ENCODE results near the gene SIGLEC15. TPM values are rescaled to one million over a fixed set of nuclear protein-coding genes. Genes with fewer than 3 reads are reported as not detected.
"Not testable (repeated sequence)": the region's sequence is repeated elsewhere in the genome, so short reads cannot be mapped to it uniquely, and the experiment has no call there.

The SIGLEC15 gene
- total and polyA plus RNA-seq, 10 of the 15 experiments (the other 5 are each of a cell fraction or from before 2014, with no cell fraction given), result 0.09 to 0.45 TPM; not detected in 8

DNA sequence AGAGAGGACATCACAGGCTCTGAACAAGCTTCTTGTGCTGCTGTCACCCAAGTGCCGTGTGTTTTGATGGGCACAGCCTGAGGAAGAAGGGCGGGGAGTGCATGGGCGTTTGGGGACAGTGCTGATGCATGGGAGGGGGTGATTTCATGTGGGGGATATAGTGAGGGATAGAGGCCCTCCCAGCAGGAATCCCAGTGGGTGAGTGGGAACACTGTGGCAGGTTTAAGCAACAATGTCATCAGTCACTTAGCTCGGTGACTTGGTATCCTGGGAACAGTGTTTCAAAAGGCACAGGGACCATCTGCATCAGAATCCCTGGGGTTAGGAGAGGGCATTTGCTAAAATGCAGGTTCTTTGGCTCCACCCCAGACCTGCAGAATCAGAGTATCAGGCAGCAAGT lies 609 bp downstream of the SIGLEC15 start:
- Histone ChIP-seq H2AFZ (ENCODE audit: control insufficient read depth, low read depth, low read length) (no peak overlapping the region), H3K9ac (ENCODE audit: control insufficient read depth, insufficient read depth, low read length) (no peak overlapping the region), H3K4me3 (no peak overlapping the region), H3K4me1 (ENCODE audit: control insufficient read depth, insufficient read depth, low read length) (peaks cover 18% of the 10 kb centered on the region), H3K79me2 (ENCODE audit: control insufficient read depth, insufficient read depth, low read length) (no peaks in the 10 kb centered on the region), H3K27ac (ENCODE audit: control insufficient read depth, insufficient read depth) (no peak overlapping the region), H3K36me3 (ENCODE audit: control insufficient read depth in 2 of 2, insufficient read depth in 2 of 2, low read length in 1 of 2) (no peaks in the 10 kb centered on the region), H3K4me2 (ENCODE audit: control insufficient read depth, insufficient read depth) (no peak overlapping the region), H3K27me3 (replicated peaks in 1 of 2; ENCODE audit: control insufficient read depth in 2 of 2, insufficient read depth in 2 of 2, low read length in 1 of 2) (no peaks in the 10 kb centered on the region), H4K20me1 (ENCODE audit: control insufficient read depth, insufficient read depth) (no peaks in the 10 kb centered on the region), H3K9me3 (replicated peaks; ENCODE audit: control insufficient read depth, insufficient read depth, low read length) (no peaks in the 10 kb centered on the region; the same call in 2 of the 3 replicates)
- WGBS (ENCODE audit: insufficient coverage, insufficient replicate concordance, low lambda C conversion rate, missing lambda C conversion rate), result 69% methylated on average over 4 of the region's 4 CpGs
- in situ Hi-C loops (cut with MboI) (no loop called here), intact Hi-C loops (cut with micrococcal nuclease; ENCODE audit: unreplicated experiment) (no loop called here)
- DNase-seq (ENCODE audit: low read depth, low spot score) (no peak), ATAC-seq (no peak), FAIRE-seq (no peak)
- ChIA-PET SMC1A (ENCODE audit: uncharacterized antibody, unreplicated experiment) (interaction anchor here (1.3 kb wide), 1 partner anchor 18 kb away, joined by 3 read pairs; no protein-coding TSS in a partner anchor), CTCF (interaction anchor here (0.7 to 1.4 kb wide), 2 partner anchors 52 to 86 kb away, joined by 3 read pairs; no protein-coding TSS in a partner anchor), POLR2A (no interaction called here), RAD21 (ENCODE audit: unreplicated experiment) (no interaction called here)
- no TSS peak for BruUV-seq (replicated peaks)
- no peak for TF ChIP-seq IKZF2 (IDR thresholded peaks at IDR 0.05)
- TF ChIP-seq BACH1 (IDR thresholded peaks at IDR 0.05; ENCODE audit: borderline replicate concordance), result no peak
- no peak for TF ChIP-seq SMAD1 (IDR thresholded peaks at IDR 0.05; ENCODE audit: low read depth, partially characterized antibody)
- TF ChIP-seq ESRRA (IDR thresholded peaks at IDR 0.05; ENCODE audit: low read length), result no peak
- no peak for TF ChIP-seq PAX8 (IDR thresholded peaks at IDR 0.05)
- no peak for TF ChIP-seq BCL11A (IDR thresholded peaks at IDR 0.05; ENCODE audit: low read depth, low read length)
- TF ChIP-seq STAT1 (conservative IDR thresholded peaks at IDR 0.05), result no peak
- no peak for TF ChIP-seq PML (IDR thresholded peaks at IDR 0.05; ENCODE audit: low read length)
- no peak for TF ChIP-seq MYC (IDR thresholded peaks at IDR 0.05; ENCODE audit: insufficient read depth, insufficient read length, insufficient replicate concordance, low read length, severe bottlenecking)
- TF ChIP-seq ZSCAN29 (IDR thresholded peaks at IDR 0.05), result no peak
- TF ChIP-seq YY1 (IDR thresholded peaks at IDR 0.05; ENCODE audit: low read depth, low read length), result no peak
- TF ChIP-seq YBX1 (IDR thresholded peaks at IDR 0.05), result no peak
- TF ChIP-seq, protein P1, sequence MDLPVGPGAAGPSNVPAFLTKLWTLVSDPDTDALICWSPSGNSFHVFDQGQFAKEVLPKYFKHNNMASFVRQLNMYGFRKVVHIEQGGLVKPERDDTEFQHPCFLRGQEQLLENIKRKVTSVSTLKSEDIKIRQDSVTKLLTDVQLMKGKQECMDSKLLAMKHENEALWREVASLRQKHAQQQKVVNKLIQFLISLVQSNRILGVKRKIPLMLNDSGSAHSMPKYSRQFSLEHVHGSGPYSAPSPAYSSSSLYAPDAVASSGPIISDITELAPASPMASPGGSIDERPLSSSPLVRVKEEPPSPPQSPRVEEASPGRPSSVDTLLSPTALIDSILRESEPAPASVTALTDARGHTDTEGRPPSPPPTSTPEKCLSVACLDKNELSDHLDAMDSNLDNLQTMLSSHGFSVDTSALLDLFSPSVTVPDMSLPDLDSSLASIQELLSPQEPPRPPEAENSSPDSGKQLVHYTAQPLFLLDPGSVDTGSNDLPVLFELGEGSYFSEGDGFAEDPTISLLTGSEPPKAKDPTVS (IDR thresholded peaks at IDR 0.05; ENCODE audit: low read depth, low read length), result no peak
- no peak for TF ChIP-seq CHD4 (IDR thresholded peaks at IDR 0.05)
- TF ChIP-seq TCF3 (IDR thresholded peaks at IDR 0.05; ENCODE audit: borderline replicate concordance, insufficient read depth, low read depth, low read length), result no peak
- TF ChIP-seq, protein P2, sequence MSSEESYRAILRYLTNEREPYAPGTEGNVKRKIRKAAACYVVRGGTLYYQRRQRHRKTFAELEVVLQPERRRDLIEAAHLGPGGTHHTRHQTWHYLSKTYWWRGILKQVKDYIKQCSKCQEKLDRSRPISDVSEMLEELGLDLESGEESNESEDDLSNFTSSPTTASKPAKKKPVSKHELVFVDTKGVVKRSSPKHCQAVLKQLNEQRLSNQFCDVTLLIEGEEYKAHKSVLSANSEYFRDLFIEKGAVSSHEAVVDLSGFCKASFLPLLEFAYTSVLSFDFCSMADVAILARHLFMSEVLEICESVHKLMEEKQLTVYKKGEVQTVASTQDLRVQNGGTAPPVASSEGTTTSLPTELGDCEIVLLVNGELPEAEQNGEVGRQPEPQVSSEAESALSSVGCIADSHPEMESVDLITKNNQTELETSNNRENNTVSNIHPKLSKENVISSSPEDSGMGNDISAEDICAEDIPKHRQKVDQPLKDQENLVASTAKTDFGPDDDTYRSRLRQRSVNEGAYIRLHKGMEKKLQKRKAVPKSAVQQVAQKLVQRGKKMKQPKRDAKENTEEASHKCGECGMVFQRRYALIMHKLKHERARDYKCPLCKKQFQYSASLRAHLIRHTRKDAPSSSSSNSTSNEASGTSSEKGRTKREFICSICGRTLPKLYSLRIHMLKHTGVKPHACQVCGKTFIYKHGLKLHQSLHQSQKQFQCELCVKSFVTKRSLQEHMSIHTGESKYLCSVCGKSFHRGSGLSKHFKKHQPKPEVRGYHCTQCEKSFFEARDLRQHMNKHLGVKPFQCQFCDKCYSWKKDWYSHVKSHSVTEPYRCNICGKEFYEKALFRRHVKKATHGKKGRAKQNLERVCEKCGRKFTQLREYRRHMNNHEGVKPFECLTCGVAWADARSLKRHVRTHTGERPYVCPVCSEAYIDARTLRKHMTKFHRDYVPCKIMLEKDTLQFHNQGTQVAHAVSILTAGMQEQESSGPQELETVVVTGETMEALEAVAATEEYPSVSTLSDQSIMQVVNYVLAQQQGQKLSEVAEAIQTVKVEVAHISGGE (CRISPR knock-in tag; IDR thresholded peaks at IDR 0.05), result no peak

DNA sequence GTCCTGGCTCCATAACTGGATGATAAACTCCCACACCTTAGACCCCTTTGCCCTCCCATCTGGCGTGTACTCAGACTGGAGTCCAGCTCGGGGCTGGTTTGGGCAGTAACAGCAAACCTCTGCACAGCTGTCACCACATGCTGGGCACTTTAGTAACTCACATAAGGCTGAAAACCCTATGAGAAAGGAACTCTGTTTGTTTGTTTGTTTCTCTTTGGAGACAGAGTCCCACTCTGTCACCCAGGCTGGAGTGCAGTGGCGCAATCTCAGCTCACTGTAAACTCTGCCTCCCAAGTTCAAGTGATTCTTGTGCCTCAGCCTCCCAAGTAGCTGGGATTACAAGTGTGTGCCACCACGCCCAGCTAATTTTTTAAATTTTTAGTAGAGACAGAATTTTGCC lies 1.2 kb downstream of the SIGLEC15 start:
- in situ Hi-C loops (cut with MboI); H3K79me2 ChIP-seq (ENCODE audit: control insufficient read depth, insufficient read depth, low read length); H4K20me1 ChIP-seq (ENCODE audit: control insufficient read depth, insufficient read depth); RAD21 ChIA-PET (ENCODE audit: unreplicated experiment); H2AFZ ChIP-seq (ENCODE audit: control insufficient read depth, low read depth, low read length); H3K9ac ChIP-seq (ENCODE audit: control insufficient read depth, insufficient read depth, low read length); POLR2A ChIA-PET; ATAC-seq; DNase-seq (ENCODE audit: low read depth, low spot score); H3K4me3 ChIP-seq; H3K9me3 ChIP-seq (replicated peaks; ENCODE audit: control insufficient read depth, insufficient read depth, low read length); H3K27ac ChIP-seq (ENCODE audit: control insufficient read depth, insufficient read depth); H3K4me2 ChIP-seq (ENCODE audit: control insufficient read depth, insufficient read depth); H3K36me3 ChIP-seq (ENCODE audit: control insufficient read depth in 2 of 2, insufficient read depth in 2 of 2, low read length in 1 of 2); intact Hi-C loops (cut with micrococcal nuclease; ENCODE audit: unreplicated experiment); H3K27me3 ChIP-seq (replicated peaks in 1 of 2; ENCODE audit: control insufficient read depth in 2 of 2, insufficient read depth in 2 of 2, low read length in 1 of 2); BruUV-seq (replicated peaks); FAIRE-seq: not testable (repeated sequence)
- ChIA-PET SMC1A (ENCODE audit: uncharacterized antibody, unreplicated experiment) (interaction anchor here (1.3 kb wide), 1 partner anchor 19 kb away, joined by 3 read pairs; no protein-coding TSS in a partner anchor), CTCF (interaction anchor here (1.4 kb wide), 1 partner anchor 52 kb away, joined by 3 read pairs; no protein-coding TSS in a partner anchor)
- WGBS (ENCODE audit: insufficient coverage, insufficient replicate concordance, low lambda C conversion rate, missing lambda C conversion rate), result 84% methylated on average over 4 of the region's 4 CpGs
- H3K4me1 ChIP-seq (ENCODE audit: control insufficient read depth, insufficient read depth, low read length), result peaks cover 18% of the 10 kb centered on the region

All from GM12878 (cell line).